ENCODE measurements around the gene VAV3. TPM values are rescaled to one million over a fixed set of nuclear protein-coding genes. Genes with fewer than 3 reads are reported as not detected.

The VAV3 gene
- total RNA-seq, 1 donor from 2014 or later: 29.1 TPM

DNA sequence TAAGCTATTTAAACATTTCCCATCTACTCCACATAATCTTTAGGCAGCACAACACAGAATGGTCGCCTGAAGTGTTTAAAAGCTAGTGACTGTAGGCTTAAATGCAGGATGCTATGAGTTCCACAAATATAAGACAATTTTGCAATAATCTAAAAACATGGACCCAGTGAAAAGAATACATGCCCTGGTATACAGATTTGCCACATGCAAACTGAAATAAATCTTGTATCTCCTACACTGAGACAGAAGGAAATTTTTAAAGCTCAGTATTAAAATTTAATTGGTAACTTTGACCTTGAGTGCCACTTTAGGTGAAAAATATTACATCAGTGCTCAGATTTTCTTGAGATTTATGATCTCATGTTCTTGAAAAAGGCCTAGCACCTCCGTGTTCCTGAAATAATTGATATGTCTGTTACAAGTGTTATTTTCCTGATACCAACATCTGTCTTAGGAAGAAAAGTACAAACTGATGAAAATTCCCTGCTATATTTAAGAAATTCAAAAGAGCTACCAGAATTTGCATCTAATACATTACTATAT lies 285.5 kb downstream of the VAV3 start:
- TF ChIP-seq, protein P1, sequence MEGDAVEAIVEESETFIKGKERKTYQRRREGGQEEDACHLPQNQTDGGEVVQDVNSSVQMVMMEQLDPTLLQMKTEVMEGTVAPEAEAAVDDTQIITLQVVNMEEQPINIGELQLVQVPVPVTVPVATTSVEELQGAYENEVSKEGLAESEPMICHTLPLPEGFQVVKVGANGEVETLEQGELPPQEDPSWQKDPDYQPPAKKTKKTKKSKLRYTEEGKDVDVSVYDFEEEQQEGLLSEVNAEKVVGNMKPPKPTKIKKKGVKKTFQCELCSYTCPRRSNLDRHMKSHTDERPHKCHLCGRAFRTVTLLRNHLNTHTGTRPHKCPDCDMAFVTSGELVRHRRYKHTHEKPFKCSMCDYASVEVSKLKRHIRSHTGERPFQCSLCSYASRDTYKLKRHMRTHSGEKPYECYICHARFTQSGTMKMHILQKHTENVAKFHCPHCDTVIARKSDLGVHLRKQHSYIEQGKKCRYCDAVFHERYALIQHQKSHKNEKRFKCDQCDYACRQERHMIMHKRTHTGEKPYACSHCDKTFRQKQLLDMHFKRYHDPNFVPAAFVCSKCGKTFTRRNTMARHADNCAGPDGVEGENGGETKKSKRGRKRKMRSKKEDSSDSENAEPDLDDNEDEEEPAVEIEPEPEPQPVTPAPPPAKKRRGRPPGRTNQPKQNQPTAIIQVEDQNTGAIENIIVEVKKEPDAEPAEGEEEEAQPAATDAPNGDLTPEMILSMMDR (IDR thresholded peaks at IDR 0.05): no peak
- H3K4me1 Mint-ChIP-seq: no peaks in the 10 kb centered on the region
- DNase-seq (no peak), ATAC-seq (ENCODE audit: low read depth) (no peak)
- CTCF ChIA-PET: no interaction called here
- peaks cover 9% of the 10 kb centered on the region for H3K9me3 Mint-ChIP-seq
- H3K27ac Mint-ChIP-seq: no peak overlapping the region
- no peak overlapping the region for H3K4me3 Mint-ChIP-seq
- POLR2A ChIA-PET: no interaction called here
- intact Hi-C loops (cut with micrococcal nuclease): no loop called here
- no peaks in the 10 kb centered on the region for H3K27me3 Mint-ChIP-seq
- peaks cover 65% of the 10 kb centered on the region for H3K36me3 Mint-ChIP-seq (ENCODE audit: low read depth)

DNA sequence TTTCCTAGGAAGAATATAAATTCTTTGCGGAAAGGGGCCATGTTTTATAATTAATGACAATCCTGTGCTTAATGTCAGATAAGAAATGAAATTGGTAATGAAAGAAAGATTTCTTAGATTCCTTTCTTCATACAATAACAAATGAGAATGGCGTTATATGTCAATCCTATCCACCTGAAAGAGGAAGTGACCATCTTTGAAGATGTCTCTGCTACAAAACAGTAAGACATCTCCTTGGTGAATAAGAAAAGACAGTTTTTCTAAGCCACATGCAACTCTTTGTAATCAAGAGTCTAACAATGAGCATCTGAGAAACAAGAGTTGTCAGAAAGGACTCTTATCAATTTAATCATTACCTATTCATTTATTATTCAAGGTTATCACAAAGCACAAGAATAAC lies 286.0 kb downstream of the VAV3 start:
- CTCF ChIA-PET: no interaction called here
- Mint-ChIP-seq H3K9me3 (peaks cover 9% of the 10 kb centered on the region), H3K27me3 (no peaks in the 10 kb centered on the region), H3K4me3 (no peak overlapping the region), H3K36me3 (ENCODE audit: low read depth) (peaks cover 63% of the 10 kb centered on the region), H3K4me1 (no peaks in the 10 kb centered on the region), H3K27ac (no peak overlapping the region)
- POLR2A ChIA-PET: no interaction called here
- ATAC-seq (ENCODE audit: low read depth): no peak
- DNase-seq: no peak
- intact Hi-C loops (cut with micrococcal nuclease): no loop called here
- TF ChIP-seq, protein P1 (IDR thresholded peaks at IDR 0.05): no peak

DNA sequence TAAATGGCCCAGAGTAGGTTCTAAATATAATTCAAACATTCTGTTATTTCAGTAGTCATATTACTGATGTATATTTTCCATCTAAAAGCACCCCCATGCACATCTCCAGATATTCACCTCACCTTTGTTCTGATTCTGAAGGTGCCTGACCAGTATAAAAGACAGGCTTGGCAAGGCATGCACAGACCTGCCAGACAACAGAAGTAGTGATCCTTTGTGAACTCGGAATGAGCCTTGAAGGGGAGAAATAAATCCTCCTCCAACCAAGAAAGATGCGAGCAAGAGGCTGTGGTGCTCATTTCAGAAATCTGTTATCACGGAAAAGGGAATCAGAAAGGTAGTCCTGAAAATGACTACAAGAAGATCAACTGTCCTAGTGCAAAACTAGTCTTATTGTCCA lies 287.3 kb downstream of the VAV3 start:
- peaks cover 9% of the 10 kb centered on the region for H3K9me3 Mint-ChIP-seq
- no peaks in the 10 kb centered on the region for H3K27me3 Mint-ChIP-seq
- H3K36me3 Mint-ChIP-seq (ENCODE audit: low read depth): peaks cover 59% of the 10 kb centered on the region
- POLR2A ChIA-PET: no interaction called here
- CTCF ChIA-PET: interaction anchor here (0.8 kb wide), 1 partner anchor 149 kb away, joined by 3 read pairs; no protein-coding TSS in a partner anchor
- ATAC-seq (ENCODE audit: low read depth) (no peak), DNase-seq (no peak)
- H3K27ac Mint-ChIP-seq: no peak overlapping the region
- intact Hi-C loops (cut with micrococcal nuclease): no loop called here
- no peak overlapping the region for H3K4me3 Mint-ChIP-seq
- TF ChIP-seq, protein P1 (IDR thresholded peaks at IDR 0.05): no peak
- no peaks in the 10 kb centered on the region for H3K4me1 Mint-ChIP-seq

DNA sequence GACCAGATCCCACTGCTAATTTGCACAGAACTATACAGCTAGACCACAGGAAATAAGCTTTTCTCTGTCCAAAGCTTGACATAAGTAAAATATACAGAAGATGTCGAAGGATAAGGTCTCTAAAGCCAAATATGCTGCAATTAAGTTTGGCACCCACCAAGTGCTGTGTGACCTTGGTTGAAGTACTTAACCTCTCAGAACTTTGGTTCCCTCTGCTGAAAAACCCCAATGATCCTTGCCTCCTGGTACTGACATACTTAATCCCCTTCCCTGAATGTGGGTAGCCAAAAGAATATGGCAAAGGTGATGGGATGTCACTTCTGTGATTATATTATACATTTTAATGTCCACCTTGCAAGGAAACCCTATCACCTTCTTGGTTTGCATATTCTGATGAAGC lies 290.5 kb downstream of the VAV3 start:
- TF ChIP-seq, protein P1 (IDR thresholded peaks at IDR 0.05): no peak
- DNase-seq (no peak), ATAC-seq (ENCODE audit: low read depth) (no peak)
- ChIA-PET POLR2A (no interaction called here), CTCF (no interaction called here)
- H3K4me3 Mint-ChIP-seq: no peak overlapping the region
- H3K36me3 Mint-ChIP-seq (ENCODE audit: low read depth): peaks cover 59% of the 10 kb centered on the region
- intact Hi-C loops (cut with micrococcal nuclease): no loop called here
- no peaks in the 10 kb centered on the region for H3K4me1 Mint-ChIP-seq
- peaks cover 9% of the 10 kb centered on the region for H3K9me3 Mint-ChIP-seq
- H3K27ac Mint-ChIP-seq: no peak overlapping the region
- H3K27me3 Mint-ChIP-seq: no peaks in the 10 kb centered on the region

DNA sequence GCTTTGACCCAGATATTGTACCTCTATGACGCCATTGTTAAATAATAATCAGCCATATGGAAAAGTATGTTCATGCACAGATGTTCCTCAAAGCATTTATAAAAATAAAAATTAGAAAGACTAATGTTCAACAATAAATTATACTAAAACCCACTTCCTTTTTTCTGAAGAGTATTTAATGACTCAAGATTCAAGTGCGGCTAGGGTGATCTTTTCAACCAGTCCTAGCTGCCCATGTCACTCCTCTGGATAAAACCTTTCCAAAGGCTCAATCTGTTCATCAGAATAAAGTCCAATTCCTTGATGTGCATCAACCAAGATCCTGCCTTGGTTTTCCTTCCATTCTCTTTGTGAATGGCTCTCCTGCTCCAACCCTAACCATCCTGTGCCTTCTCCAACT lies 292.0 kb downstream of the VAV3 start:
- TF ChIP-seq, protein P1 (IDR thresholded peaks at IDR 0.05): no peak
- Mint-ChIP-seq H3K4me3 (no peak overlapping the region), H3K9me3 (peaks cover 9% of the 10 kb centered on the region), H3K27me3 (no peaks in the 10 kb centered on the region), H3K36me3 (ENCODE audit: low read depth) (peaks cover 64% of the 10 kb centered on the region), H3K4me1 (no peaks in the 10 kb centered on the region), H3K27ac (no peak overlapping the region)
- intact Hi-C loops (cut with micrococcal nuclease): no loop called here
- ATAC-seq (ENCODE audit: low read depth) (no peak), DNase-seq (no peak)
- ChIA-PET CTCF (no interaction called here), POLR2A (no interaction called here)

Measured in activated B cell treated with CpG ODN at 0.5 μM for 24 hours (primary cell).